ENCODE results near the gene PRPF18. TPM values are rescaled to one million over a fixed set of nuclear protein-coding genes. Genes with fewer than 3 reads are reported as not detected.
"Not testable (repeated sequence)": the region's sequence is repeated elsewhere in the genome, so short reads cannot be mapped to it uniquely, and the experiment has no call there.

The PRPF18 gene, protein sequence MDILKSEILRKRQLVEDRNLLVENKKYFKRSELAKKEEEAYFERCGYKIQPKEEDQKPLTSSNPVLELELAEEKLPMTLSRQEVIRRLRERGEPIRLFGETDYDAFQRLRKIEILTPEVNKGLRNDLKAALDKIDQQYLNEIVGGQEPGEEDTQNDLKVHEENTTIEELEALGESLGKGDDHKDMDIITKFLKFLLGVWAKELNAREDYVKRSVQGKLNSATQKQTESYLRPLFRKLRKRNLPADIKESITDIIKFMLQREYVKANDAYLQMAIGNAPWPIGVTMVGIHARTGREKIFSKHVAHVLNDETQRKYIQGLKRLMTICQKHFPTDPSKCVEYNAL
- total RNA-seq (2014; rRNA removed; shearing (Covaris generic)): 26.0 and 31.0 TPM in 2 replicates

DNA sequence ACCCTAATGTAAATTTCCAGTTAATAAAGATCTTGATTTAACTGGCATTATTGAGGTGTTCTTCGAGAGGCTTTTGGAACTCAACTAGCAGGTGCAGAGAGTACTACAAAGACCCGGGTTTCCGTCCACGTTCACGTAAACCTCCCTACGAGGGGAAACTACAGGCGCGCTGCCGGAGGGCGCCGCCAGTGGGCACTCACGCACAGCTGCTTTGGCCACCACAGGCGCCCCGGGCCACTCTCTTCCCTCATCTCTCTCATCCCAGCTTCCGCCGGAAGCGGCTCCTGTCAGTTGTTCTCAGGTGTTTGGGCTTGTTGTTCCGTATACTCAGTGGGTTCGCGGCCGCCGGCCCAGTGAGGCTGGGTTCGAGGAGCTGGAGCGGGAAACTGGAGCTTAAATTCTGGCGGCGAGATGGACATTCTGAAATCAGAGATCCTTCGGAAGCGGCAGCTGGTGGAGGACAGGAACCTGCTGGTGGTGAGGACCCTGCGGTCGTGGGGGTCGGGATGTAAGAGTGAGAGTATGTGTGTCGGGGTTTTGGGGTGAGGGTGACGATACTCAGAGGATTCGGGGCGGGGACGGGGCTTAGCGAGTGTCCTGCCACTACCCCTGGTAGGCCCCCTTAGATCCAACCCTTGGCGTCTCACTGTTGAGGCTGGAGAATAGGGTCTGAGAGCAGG lies at the start of gene PRPF18:
TSS of gene PRPF18 (plus strand) at position 290 of the 680 bp plus-strand sequence. CDS start at position 412, 122 bp downstream.
- H3K9me3 ChIP-seq (replicated peaks): no peaks in the 10 kb centered on the region
- H3K27ac ChIP-seq: peak within 1 kb of the TSS; percentile 6; the same call in 1 of the 2 replicates
- H3K36me3 ChIP-seq: no peaks in the 10 kb centered on the region

DNA sequence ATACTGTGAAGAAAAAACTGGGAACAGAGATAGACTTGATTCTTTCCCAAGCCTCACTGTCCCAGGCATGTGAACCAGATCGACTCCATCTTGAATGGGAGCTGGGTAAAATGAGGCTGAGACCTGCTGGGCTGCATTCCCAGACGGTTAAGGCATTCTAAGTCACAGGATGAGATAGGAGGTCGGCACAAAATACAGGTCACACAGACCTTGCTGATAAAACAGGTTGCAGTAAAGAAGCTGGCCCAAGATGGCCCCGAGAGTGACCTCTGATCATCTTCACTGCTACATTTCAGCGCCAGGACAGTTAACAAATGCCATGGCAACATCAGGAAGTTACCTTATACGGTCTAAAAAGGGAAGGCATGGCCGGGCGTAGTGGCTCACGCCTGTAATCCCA lies 48.8 kb upstream of the PRPF18 start:
- not testable (repeated sequence) for H3K36me3 ChIP-seq; H3K4me1 ChIP-seq; H3K27me3 ChIP-seq; H3K4me3 ChIP-seq; DNase-seq; H3K27ac ChIP-seq; H3K9me3 ChIP-seq (replicated peaks)

More for the DNA sequence above, at the start of gene PRPF18:
- Histone ChIP-seq H3K4me3 (peak within 1 kb of the TSS; percentile 76), H3K27me3 (no peaks in the 10 kb centered on the region), H3K4me1 (no peaks in the 10 kb centered on the region)
- peak; percentile 86 to 92 for DNase-seq

DNA sequence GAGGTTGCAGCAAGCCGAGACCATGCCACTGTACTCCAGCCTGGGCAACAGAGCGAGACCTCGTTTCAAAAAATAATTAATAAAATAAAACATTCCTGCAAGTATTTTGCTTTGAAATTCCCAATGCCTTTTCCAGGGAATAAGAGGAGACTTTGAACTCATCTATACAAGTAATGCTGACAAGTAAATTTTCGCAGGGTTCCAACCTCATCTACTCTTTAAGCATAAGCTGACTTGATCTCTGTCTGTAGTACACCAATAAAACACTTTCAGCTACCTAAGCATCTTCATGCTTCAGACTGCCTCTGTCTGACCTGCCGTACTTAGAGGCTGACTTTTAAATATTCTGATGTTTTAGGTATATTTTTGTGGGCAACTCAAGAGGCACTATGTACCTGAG lies 44.2 kb upstream of the PRPF18 start:
- no peak overlapping the region for H3K4me3 ChIP-seq
- H3K27me3 ChIP-seq: peaks cover 8% of the 10 kb centered on the region; the same call in 1 of the 2 replicates
- H3K4me1 ChIP-seq: no peaks in the 10 kb centered on the region
- no peaks in the 10 kb centered on the region for H3K9me3 ChIP-seq (replicated peaks)
- H3K27ac ChIP-seq: no peak overlapping the region
- DNase-seq: no peak
- no peaks in the 10 kb centered on the region for H3K36me3 ChIP-seq

DNA sequence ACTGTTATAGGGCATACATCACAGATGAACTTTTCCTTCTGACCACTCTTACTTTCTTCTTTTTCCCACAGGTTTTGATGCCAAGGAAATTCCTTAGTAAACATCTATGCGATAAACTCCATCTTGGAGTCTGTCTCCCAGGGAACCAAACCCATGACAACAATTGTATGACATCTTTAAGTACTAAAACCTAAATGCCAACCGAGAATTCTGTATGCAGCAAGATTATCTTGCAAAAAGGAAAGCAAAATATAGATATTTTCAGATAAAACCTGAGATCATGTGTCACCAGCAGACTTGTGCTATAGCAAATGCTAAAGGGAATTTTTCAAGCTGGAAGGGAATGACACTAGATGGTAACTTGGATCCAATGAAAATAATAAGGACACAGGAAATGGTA lies 36.0 kb upstream of the PRPF18 start:
- no peak overlapping the region for H3K4me3 ChIP-seq
- no peak overlapping the region for H3K27ac ChIP-seq
- no peaks in the 10 kb centered on the region for H3K9me3 ChIP-seq (replicated peaks)
- peaks cover 1% of the 10 kb centered on the region; the same call in 1 of the 2 replicates for H3K4me1 ChIP-seq
- no peaks in the 10 kb centered on the region for H3K36me3 ChIP-seq
- DNase-seq: no peak
- no peaks in the 10 kb centered on the region for H3K27me3 ChIP-seq

DNA sequence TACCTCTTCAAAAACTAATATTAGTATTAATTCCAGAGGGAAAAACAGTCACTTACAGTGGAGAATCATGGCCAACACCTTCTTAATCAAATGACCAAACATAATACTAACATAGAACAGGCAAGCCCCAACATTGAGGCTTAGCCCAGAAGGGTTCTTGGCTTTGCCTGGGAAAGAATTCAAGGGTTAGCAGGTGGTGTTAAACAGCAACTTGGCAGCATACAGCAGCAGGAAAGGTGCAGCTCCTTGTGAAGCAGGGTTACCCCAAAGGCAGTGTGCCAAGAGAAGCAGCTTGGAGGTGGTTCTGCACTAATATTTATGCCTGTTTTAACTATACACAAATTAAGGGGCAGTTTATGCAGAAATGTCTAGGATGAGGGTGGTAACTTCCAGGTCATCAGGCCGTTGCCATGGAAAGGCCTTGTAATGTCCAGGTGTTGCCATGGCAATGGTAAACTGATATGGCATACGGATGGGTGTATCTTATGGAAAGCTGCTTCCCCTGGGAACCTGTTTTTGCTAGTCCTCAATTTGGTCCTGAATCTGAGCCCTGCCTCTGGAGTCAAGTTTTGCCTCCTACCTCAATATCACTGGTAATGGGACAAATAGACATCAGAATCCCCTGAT lies 30.8 kb upstream of the PRPF18 start:
- Histone ChIP-seq H3K9me3 (replicated peaks) (no peaks in the 10 kb centered on the region; the same call in 1 of the 2 replicates), H3K27ac (no peak overlapping the region), H3K4me3 (no peak overlapping the region), H3K4me1 (peaks cover 13% of the 10 kb centered on the region), H3K27me3 (no peaks in the 10 kb centered on the region), H3K36me3 (no peaks in the 10 kb centered on the region)
- peak; percentile 25 to 29 for DNase-seq

DNA sequence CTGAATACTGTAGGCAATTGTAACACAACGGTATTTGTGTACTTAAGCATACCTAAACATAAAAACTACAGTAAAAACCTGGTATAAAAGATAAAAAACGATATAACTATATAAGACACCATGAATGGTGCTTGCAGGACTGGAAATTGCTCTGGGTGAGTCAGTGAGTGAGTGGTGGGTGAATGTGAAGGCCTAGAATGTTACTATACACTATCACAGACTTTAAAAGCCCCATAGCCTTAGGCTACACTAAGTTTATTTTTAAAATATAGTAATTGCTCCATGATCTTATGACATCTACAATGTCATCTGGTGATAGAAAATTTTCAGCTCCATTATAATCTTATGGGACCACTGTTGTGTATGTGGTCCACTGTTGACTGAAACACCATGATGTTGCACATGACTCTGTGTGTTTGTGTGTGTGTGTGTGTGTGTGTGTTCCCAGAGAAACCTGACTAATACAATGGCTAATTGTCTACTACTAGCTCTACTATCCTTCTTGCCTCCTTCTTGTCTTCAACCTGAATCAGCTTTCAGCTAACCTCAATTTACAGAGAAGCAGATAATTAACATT lies 27.6 kb upstream of the PRPF18 start:
- no peaks in the 10 kb centered on the region; the same call in 1 of the 2 replicates for H3K9me3 ChIP-seq (replicated peaks)
- no peak overlapping the region for H3K4me3 ChIP-seq
- H3K4me1 ChIP-seq: peaks cover 13% of the 10 kb centered on the region
- DNase-seq: no peak
- no peaks in the 10 kb centered on the region for H3K36me3 ChIP-seq
- H3K27me3 ChIP-seq: no peaks in the 10 kb centered on the region
- no peak overlapping the region for H3K27ac ChIP-seq

DNA sequence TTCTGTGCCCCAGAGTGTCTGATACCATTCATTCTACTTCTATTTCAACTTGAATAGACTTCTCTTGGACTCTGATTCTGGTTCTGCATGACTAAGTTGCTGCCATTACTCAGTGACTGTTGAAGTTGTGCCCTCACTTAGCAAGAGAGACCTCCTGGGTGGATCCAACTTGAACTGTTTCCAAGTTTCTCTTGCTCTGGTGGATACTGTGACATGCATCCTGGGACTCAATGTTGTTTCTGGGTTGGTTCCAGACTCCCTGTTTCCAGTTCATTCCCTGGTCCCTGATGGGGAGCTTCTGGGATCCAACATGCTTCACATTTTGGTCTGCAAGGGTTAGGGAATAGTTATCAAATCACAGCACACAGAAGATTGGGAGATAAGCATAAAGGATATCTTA lies 26.2 kb upstream of the PRPF18 start:
- Histone ChIP-seq H3K4me3 (no peak overlapping the region), H3K27ac (no peak overlapping the region), H3K9me3 (replicated peaks) (no peaks in the 10 kb centered on the region; the same call in 1 of the 2 replicates), H3K36me3 (no peaks in the 10 kb centered on the region), H3K4me1 (peaks cover 13% of the 10 kb centered on the region), H3K27me3 (no peaks in the 10 kb centered on the region)
- peak; percentile 9 to 43 for DNase-seq

DNA sequence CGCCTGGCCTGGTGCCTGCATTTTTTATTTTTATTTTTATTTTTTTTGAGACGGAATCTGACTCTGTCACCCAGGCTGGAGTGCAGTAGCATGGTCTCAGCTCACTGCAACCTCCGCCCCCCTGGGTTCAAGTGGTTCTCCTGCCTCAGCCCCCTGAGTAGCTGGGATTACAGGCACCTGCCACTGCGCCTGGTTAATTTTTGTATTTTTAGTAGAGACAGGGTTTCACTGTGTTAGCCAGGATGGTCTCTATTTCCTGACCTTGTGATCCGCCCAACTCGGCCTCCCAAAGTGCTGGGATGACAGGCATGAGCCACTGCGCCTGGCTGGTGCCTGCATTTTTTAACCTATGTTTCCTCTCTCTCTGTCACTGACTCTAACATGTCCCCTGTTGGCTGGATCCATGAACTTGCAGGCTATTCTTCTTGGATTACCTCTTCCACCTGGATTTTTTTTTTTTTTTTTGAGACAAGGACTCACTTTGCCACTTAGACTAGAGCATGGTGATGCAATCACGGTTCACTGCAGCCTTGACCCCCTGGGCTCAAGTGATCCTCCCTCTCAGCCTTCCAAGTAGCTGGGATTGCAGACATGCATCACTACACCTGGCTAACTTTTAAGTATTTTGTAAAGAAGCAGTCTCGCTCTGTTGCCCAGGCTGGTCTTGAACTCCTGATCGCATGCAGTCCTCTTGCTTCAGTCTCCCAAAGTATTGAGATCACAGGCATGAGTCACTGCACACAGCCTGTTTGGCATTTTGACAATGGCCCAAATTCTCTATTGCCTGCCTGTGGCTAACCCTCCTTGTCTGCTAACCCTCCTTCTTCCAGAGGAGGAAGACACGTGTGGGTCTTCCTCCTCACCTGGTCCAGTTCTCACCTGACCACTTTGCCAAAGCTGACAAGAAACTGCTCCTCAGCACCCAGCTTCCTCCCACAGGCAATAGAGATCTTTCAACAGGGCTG lies 23.0 kb upstream of the PRPF18 start:
- Histone ChIP-seq H3K27ac (no peak overlapping the region), H3K27me3 (no peaks in the 10 kb centered on the region), H3K4me1 (no peaks in the 10 kb centered on the region), H3K9me3 (replicated peaks) (no peaks in the 10 kb centered on the region; the same call in 1 of the 2 replicates), H3K36me3 (no peaks in the 10 kb centered on the region), H3K4me3 (no peak overlapping the region)
- DNase-seq: no peak

DNA sequence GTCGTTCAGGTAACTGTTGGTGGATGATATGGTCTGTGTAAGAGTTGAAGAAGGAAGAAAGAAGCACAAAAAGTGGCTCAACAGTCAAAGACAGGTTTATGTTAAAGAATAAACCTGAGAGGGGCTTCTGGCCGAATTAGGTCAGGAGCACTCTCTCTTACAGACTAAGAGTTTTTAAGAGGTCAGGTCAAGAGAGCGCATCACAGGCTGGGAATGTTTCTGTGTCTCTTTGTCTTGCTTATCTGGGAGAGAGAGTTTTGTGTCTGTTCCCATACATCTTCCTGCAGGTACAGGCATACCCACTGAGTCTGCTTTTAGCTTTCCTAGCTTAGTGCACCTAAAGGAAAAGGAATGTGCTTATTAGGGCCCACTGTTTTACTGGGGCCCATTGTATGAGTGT lies 22.2 kb upstream of the PRPF18 start:
- Histone ChIP-seq H3K36me3 (no peaks in the 10 kb centered on the region), H3K9me3 (replicated peaks) (no peaks in the 10 kb centered on the region; the same call in 1 of the 2 replicates), H3K27me3 (no peaks in the 10 kb centered on the region), H3K4me3 (no peak overlapping the region), H3K27ac (no peak overlapping the region), H3K4me1 (no peaks in the 10 kb centered on the region)
- no peak for DNase-seq

DNA sequence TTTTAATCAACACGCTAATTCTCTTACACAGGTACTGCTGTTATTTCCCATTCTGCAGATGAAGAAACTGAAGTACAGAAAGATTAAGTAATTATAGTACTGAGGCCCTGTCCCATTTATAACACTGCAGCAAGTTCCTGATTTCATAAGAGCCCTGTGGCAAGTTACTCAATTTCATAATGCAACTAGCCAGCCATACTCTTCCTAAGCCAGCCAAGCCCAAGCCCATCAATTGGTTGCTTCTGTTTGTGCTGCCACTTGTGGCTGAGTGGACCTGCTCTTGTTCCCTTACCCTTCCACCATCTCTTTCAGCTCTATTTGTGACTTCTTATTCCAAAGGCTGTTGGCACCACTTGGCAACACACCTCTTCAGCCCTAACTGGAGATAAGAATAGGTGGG lies 19.7 kb upstream of the PRPF18 start:
- Histone ChIP-seq H3K27me3 (no peaks in the 10 kb centered on the region), H3K4me1 (no peaks in the 10 kb centered on the region), H3K9me3 (replicated peaks) (no peaks in the 10 kb centered on the region; the same call in 1 of the 2 replicates), H3K36me3 (no peaks in the 10 kb centered on the region), H3K27ac (no peak overlapping the region), H3K4me3 (no peak overlapping the region)
- no peak for DNase-seq

DNA sequence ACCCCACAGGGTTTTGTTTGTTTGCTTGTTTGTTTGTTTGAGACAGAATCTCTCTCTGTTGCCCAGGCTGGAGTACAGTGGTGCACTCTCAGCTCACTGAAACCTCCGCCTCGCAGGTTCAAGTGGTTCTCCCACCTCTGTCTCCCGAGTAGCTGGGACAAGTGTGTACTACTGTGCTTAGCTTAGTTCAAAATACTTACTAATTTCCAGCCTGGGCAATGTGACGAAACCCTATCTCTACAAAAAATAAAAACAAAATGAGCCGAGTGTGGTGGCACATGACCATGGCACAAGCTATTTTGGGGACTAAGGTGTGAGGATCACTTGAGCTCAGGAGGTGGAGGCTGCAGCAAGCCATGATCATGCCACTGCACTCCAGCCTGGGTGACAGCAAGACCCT lies 15.2 kb upstream of the PRPF18 start:
- H3K4me3 ChIP-seq: no peak overlapping the region
- no peaks in the 10 kb centered on the region for H3K27me3 ChIP-seq
- no peaks in the 10 kb centered on the region for H3K4me1 ChIP-seq
- DNase-seq: no peak
- no peak overlapping the region for H3K27ac ChIP-seq
- H3K36me3 ChIP-seq: no peaks in the 10 kb centered on the region
- no peaks in the 10 kb centered on the region for H3K9me3 ChIP-seq (replicated peaks)

DNA sequence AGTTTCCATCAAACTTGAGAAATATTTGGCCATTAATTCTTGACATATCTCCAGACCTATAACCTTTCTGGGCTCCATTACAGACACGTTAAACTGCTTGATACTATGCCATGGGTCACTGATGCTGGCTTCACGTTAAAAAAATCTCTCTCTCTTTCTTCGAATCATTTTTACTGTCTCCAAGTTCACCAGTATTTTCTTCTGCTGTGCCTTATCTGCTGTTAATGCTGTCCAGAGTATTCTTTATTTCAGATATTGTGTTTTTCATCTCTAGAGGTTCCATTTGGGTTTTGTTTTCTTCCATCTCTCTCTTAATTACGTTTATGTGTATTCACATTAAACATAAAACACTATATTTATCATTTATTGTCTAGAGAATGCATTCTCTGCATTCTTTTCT lies 12.8 kb upstream of the PRPF18 start:
- no peak overlapping the region for H3K4me3 ChIP-seq
- DNase-seq: no peak
- no peak overlapping the region for H3K27ac ChIP-seq
- no peaks in the 10 kb centered on the region for H3K9me3 ChIP-seq (replicated peaks)
- H3K36me3 ChIP-seq: no peaks in the 10 kb centered on the region
- no peaks in the 10 kb centered on the region for H3K27me3 ChIP-seq
- H3K4me1 ChIP-seq: no peaks in the 10 kb centered on the region

DNA sequence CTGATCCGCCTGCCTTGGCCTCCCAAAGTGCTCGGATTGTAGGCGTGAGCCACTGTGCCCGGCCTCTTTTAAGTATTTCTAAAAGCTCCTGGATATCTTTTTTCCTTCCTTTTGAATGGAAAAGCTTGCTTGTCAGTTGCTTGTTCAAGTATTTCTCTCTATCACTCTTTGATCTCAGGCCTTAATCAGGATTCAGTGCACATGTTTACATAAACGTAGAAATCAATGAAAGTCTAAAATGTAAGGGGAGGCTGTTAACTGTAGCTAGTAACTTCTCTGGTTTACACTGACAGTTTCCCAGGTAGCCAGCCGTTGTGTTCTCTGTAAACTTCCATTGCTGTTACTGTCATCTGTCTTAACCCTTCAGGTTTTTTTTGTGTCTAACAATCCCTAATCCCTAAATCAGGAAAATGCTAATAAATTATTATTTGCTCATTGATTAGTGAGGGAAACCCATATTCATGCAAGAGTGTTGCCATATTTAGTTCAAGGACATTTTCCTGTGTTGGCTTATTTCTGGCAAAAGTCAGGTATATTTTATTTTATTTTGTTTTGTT lies 1.5 kb upstream of the PRPF18 start:
- Histone ChIP-seq H3K9me3 (replicated peaks) (no peaks in the 10 kb centered on the region), H3K27me3 (no peaks in the 10 kb centered on the region), H3K36me3 (no peaks in the 10 kb centered on the region), H3K27ac (no peak overlapping the region), H3K4me3 (no peak overlapping the region), H3K4me1 (no peaks in the 10 kb centered on the region)
- no peak for DNase-seq

DNA sequence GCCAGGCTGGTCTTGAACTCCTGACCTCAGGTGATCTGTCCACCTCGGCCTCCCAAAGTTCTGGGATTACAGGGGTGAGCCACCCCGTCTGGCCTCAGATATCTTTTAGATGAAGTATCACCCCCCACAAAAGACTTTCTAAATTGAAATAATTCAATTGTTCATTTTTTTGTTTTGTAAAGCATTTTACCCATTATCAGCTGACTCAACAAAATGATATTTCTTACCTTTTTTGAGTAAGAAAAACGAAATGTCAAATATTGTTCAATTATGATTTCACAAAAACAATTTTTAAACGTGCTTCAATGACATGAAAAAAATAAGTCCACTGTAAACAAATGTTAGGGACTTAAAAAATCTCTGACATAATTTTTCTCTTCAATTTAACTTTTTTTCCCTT lies 822 bp upstream of the PRPF18 start:
- no peaks in the 10 kb centered on the region for H3K9me3 ChIP-seq (replicated peaks)
- no peaks in the 10 kb centered on the region for H3K36me3 ChIP-seq
- H3K4me3 ChIP-seq: no peak overlapping the region
- no peak for DNase-seq
- H3K27ac ChIP-seq: no peak overlapping the region
- no peaks in the 10 kb centered on the region for H3K4me1 ChIP-seq
- H3K27me3 ChIP-seq: no peaks in the 10 kb centered on the region

All from SJCRH30 (cell line).